NT2/D1 (cell line): ENCODE data around the gene RBMS3.

ENCODE experiments used
- SUZ12 ChIP-seq: IDR thresholded peaks from 2 replicates; pipeline ENCODE4 v1.6.1; 2011; ENCODE audit not compliant: insufficient read length, insufficient read depth; ENCODE audit errors: extremely low read depth
- YY1 ChIP-seq: IDR thresholded peaks from 2 replicates; pipeline ENCODE4 v1.6.1; 2011; ENCODE audit not compliant: insufficient read length, insufficient read depth
- ZNF274 ChIP-seq: IDR thresholded peaks from 2 replicates; pipeline ENCODE4 v1.6.1; 2011; ENCODE audit warnings: mild to moderate bottlenecking, low read depth, low read length

DNA sequence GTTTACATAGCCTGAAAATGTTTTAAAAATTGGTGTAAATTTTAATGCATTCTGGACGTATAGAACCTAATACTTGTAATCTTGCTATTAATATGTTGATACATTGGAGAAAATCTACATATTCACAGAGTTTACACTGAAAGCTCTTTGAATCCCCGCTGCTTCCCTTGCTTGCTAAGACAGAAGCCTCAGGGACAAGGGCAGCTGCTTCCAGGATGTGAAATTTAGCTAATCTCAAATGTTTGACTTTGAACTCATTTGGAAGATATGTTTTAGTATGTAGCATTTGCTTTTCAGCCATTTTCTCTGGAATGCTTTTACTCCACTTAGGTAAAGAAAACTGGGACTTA, 172.0 kb downstream of the RBMS3 start:
- no peak for TF ChIP-seq SUZ12
- no peak for TF ChIP-seq ZNF274
- TF ChIP-seq YY1 = no peak
